Fibroblast of skin of abdomen (primary cell): ENCODE results near the gene NEURL2.

Source experiments
- DNase-seq: peaks from one replicate; pipeline ENCODE4 v3.0.0-alpha.2; 2013

The NEURL2 gene

GRCh38 chr20:45873409-45874103, 17.5 kb downstream of the NEURL2 start:
- DNase-seq, result no peak

GRCh38 chr20:45872626-45873025, 18.4 kb downstream of the NEURL2 start:
- no peak for DNase-seq

GRCh38 chr20:45867819-45868176, 23.2 kb downstream of the NEURL2 start:
- peak; percentile 70 for DNase-seq

GRCh38 chr20:45867136-45867818, 23.7 kb downstream of the NEURL2 start:
- no peak for DNase-seq

- DNase-seq, result no peak
These were observed 24.6 kb downstream of the NEURL2 start for GRCh38 chr20:45866454-45866853.

- DNase-seq, result no peak
These were observed 27.2 kb downstream of the NEURL2 start for GRCh38 chr20:45863543-45864470.

GRCh38 chr20:45861221-45862075, 29.6 kb downstream of the NEURL2 start:
- no peak for DNase-seq

- DNase-seq, result no peak
These were observed 30.3 kb downstream of the NEURL2 start for GRCh38 chr20:45860560-45861220.

GRCh38 chr20:45859916-45860315, 31.1 kb downstream of the NEURL2 start:
- DNase-seq, result no peak

GRCh38 chr20:45857882-45858216, 33.2 kb downstream of the NEURL2 start:
- no peak for DNase-seq

- peak; percentile 100 for DNase-seq
These were observed 33.7 kb downstream of the NEURL2 start, which contains the start of the genes ACOT8 and ZSWIM3 for GRCh38 chr20:45857114-45857881. Gene ACOT8, minus strand, starts transcription at chr20:45857392. Its CDS starts 77 bp downstream, at chr20:45857315. Gene ZSWIM3, plus strand, starts transcription at chr20:45857614. Its CDS starts 212 bp downstream, at chr20:45857826.

- DNase-seq, result no peak
These were observed 37.5 kb downstream of the NEURL2 start for GRCh38 chr20:45853484-45853883.

GRCh38 chr20:45852326-45852725, 38.7 kb downstream of the NEURL2 start:
- DNase-seq, result no peak

- no peak for DNase-seq
These were observed 39.5 kb downstream of the NEURL2 start for GRCh38 chr20:45851501-45851900.

GRCh38 chr20:45850926-45851325, 40.1 kb downstream of the NEURL2 start:
- DNase-seq, result no peak

GRCh38 chr20:45850238-45850637, 40.8 kb downstream of the NEURL2 start:
- DNase-seq, result no peak

GRCh38 chr20:45848969-45849582, 41.9 kb downstream of the NEURL2 start:
- no peak for DNase-seq

- no peak for DNase-seq
These were observed 42.6 kb downstream of the NEURL2 start for GRCh38 chr20:45848421-45848820.

- DNase-seq, result no peak
These were observed 45.6 kb downstream of the NEURL2 start for GRCh38 chr20:45845452-45845851.

- DNase-seq, result no peak
These were observed 47.5 kb downstream of the NEURL2 start for GRCh38 chr20:45843506-45843905.
